DMS 273 (cell line): ENCODE data around the gene PNKP.

ENCODE experiments used
- DNase-seq: peaks from one replicate; lab custom pipeline; 2025; ENCODE audit not compliant: unreplicated experiment; lab: John Stamatoyannopoulos, UW

The PNKP gene

DNA sequence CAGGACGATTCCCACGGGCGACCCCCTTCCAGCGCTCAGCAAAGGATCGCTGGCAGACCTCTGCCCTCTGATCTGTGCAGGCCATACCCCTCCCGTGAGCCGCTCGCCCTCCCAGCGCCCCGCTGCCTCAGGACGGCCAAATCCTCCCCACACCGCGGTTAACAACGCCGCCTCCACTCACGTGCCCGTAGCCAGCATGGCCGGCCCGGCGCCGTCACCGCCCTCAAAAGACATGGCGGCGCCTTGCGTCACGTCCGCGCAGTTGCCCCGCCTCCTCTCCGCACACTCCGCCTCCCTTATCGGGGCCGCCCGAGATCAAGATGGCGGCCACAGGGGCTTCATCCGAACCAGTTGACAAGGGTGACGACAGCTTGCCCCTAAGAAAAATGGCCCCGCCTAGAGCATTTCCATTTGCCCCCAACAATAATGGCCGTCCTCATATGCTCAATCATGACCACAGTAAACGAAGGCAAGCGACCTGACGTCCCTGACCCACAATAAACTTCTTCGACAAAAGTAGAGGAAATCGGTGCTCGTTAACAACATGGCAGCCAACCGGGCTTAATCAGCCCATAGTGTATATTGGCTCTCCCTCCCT lies 9.1 kb upstream of the PNKP start:
- DNase-seq = peak; percentile 99

GRCh38 chr19:49875857-49876421 lies 8.6 kb upstream of the PNKP start:
- DNase-seq = peak; percentile 81

DNA sequence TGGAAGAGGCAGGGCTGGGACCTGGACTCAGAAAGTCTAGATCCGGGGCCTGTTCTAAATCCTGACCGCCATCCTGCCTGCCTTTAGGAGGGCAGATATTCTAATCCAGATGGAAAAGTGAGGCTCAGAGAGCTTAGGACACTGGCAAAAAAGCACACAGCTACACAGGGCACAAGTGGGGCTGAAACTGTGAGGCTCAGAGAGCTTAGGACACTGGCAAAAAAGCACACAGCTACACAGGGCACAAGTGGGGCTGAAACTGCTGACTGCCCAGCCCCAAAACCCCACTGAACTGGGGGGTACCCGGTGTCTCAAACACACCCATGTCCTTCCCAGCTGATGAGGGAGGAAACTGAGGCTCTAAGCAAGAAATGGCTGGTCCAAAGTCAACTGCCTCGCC lies 7.8 kb upstream of the PNKP start:
- no peak for DNase-seq

DNA sequence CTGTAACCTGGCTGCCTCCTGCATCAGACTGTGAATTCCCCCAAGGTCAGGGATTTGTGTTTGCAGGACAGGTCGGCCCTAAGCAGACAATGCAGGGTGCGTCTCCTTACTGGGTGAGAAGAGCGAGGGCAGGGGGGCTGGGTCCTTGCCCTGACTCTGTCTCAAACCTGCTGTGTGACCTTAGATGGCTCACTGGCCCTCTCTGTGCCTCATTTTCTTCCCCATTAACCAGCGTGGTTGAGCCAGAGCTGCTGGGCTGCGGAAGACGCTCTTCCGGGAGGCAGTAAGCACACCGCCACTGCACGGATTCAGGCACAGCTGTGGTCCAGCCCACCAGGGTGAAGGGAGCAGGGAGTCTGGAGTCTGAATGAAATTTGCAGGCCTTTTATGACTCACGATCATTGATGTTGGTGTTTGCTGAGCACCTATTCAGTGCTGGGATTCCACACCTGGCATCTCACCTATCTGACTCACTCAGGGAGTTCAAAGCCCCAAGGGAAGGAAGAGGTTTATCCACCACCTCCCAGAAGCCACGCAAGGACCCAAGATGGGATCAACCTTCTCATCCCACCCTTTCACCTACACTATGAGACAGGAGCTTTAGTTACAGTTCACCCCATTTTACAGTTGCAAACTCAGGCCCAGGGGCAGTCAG lies 7.3 kb upstream of the PNKP start:
- DNase-seq = no peak

DNA sequence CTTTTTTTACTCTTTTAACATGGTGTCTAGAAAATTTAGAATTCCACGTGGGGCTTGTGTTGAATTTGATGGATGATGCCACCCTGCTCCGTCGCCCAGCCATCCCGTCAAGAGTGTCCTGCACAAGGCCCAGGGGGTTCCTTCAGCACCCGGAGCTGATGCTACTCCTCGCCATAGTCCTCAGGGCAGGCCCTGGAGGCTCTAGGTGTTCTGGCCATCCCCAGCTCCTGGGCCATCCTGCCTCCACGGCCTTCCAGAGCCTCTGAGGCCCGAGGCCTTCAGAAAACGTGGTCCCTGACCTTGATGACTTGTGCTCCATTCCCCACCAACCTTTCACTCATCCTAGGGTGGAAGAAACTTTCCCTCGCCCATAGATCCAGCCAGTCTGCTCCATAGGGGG lies 6.5 kb upstream of the PNKP start:
- DNase-seq = no peak

DNA sequence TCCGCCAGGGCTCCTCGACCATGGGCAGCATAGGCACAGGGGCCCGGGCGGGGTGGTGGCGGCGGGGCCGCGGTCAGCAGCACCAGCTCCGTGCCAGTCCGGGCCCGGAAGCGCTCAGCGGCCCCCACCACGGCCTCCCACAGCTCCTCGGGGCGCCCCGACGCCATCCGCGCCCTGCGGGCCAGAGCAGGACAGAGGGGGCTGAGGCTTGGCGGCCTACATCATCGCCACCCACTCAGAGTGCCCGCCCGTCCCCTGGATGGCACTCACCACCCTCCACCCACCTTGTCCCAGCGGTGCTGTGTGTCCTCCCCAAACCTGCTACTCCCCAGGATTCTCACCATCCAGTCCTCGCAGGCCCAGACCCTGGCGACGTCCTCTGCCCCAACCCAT lies 5.7 kb upstream of the PNKP start:
- DNase-seq = no peak

DNA sequence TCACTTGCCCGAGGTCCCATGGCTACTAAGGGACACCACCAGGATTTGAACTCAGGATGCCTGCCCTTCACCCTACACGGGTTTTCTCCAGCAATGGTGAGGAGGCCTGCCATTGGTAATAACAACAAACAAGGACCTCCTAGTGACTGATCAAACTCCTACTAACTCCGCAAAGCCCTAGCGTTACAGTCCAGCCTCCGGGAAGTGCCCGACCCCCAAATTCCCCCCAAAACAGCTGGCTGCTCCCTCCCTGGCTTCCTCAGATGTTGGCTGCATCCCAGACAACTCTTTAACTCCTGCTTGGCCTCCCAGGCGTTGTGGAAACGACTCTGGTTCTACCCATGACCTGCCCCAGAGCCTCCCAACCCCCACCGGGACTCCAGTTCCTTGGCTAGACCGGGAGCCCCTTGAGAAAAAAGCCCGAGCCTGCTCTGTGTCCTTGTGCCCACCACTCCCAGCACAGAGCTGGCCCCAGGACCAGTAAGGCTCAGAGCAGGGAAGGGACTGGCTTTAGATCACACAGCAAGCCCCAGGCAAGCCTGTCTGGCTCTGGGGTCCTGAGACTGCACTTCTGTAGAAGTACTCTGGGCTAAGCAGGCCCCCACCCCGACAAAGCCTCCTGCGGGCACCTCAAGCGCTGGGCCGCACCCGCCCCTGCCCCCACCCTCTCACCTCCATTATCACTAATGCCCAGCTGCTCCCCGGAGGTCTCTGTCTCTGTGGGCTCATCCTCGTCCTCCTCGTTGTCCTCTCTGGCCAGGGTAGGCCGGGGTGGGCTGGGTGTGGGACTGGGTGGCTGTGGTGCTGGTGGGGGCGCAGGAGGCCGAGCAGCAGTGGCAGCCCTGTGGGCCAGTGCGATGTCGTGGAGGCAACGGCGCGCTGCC lies 5.1 kb upstream of the PNKP start:
- no peak for DNase-seq

GRCh38 chr19:49871349-49871985 lies 4.1 kb upstream of the PNKP start:
- DNase-seq = no peak

GRCh38 chr19:49870309-49870901 lies 3.0 kb upstream of the PNKP start:
- DNase-seq = no peak

DNA sequence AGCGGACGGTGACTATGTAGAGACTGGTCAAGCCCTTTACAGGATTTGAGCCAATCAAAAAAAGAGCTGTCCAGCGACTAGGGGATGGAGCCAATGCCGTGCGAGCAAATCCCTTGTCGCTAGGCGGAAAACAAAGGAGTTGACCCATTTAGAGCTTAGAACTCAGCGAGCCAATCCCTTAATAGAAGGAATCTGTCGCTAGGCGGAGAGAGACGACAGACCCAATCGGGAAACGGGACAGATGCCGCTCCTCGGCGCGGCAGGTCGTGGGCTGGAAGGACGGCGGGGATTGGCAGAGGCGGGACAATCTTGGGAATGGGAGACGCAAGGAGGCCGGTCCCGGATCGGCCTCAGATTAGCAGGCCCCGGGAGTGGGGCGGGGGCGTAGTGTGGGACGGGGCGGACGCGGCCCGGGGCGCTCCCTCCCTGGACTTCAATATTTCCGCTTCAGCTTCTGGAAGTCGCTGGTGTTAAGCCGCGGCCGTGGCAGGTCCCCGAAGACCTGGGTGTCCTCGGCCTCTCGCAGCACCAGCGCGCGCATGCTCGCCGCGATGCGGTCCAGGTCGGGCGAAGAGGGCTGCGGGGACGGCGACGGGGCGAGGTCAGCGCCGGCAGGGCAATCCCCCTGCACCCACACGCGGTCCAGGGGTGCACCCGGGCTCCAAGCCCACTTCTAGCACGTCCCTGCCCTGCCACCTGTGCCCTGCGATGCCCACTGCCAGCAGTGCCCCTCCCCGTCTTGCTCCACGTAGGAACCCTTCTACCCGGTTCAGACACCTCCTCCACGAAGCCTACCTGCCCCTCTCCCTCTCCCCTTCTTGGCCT lies 2.3 kb upstream of the PNKP start:
- DNase-seq = peak; percentile 100

DNA sequence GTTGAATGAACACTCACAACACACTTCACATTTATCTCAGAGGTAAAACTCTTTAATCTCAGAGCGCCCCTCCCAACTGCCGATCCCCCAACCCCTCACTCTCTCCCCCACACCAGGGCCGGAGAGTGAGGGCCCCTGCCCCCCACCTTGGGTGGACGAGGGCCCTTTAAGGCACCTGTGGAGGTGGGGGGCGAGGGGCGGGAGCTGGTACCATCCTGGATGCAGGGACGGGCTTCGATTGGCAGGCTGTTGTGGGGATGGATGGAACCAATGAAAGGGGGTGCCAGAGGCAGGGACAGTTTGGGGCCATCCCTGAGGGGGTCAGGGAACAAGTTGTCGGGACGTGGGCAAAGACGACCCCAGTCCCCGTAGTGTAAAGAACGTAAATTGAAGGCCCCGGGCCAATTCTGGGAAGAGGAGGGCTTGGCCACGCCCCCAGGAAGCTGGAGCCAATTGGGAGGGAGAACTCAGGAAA lies 1.7 kb upstream of the PNKP start:
- DNase-seq = no peak

DNA sequence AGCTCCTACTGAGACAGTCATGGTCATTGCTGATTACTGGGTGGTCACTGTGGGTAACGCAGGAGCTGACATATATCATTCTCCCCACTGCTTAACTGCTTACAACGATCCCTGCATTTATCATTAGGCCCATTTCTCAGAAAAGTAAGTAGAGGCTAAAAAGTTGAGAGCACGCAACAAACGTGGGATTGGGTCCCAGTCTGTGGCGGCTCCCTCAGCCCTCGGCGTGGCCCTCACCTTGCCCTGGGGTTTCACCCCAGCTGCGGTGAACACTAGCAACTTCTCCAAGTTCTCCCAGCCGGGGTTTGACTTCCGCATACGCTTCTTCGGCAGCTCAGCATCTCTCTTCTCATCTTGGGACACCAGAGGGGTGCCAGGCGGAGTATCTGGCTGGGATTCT lies 2.5 kb downstream of the PNKP start:
- no peak for DNase-seq

DNA sequence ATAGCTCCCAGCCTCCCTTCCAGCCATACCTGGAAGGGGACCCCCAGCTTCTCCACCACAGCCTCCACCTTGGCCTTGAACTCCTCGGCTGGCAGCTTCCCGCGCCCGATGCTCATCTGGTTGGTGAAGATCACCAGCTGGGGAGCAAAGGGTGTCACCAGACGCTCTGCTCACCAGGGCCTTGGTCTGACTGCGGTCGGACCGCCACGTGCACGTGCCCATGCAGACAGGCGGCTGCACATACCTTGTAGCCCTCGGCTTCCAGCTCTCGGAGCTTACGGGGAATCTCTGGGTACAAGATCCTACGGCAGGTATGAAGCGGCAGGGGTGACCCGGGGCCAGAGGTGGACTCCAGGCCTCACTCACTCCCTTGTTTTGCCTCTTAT lies 3.4 kb downstream of the PNKP start:
- DNase-seq = no peak

- DNase-seq = no peak
These were observed 4.0 kb downstream of the PNKP start for GRCh38 chr19:49863254-49863934.

GRCh38 chr19:49862391-49863253 lies 4.8 kb downstream of the PNKP start:
- peak; percentile 64 for DNase-seq

DNA sequence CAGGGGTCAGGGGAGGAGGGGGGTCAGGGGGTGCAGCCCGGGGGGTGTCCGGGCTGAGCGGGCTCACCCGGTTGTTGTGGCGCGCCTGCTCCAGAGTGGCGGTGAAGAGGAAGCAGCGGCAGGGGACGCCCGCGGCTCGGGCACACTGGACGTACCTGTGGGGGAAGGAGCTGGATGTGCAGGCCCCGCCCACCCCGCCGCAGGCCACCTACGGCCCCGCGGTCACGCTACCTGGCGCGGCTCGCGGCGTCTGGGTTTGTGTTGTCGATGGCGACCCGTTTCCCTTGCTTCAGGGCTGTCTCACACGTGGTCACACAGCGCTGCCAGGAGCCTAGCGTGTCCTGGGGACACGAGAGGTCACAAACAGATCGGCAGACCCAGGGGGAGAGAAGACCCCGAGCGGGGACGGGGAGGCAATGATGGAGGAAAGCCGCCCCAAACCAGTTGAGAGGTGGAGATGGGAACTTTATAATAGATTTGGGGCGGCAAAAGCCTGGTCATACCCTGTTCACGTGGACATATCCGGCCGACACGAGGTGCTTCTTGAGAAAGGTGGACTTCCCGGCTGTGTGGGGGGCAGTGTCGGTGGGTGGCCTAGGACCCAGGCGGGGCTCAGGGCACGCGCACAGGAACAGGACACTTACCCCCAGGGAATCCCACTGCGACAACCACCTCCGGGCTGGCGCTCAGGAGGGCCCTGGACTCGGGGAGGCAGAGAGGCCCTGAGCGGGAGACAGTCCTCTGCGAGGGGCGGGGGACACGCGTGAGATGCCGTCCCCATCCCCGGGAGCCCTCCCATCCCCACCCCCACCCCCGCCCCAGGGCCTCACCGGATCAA lies 5.6 kb downstream of the PNKP start:
- DNase-seq = no peak

GRCh38 chr19:49861107-49861506 lies 6.3 kb downstream of the PNKP start:
- DNase-seq = peak; percentile 61
